NCI-H187 (cell line): ENCODE measurements around the gene ROPN1.
"Not testable (repeated sequence)": the region's sequence is repeated elsewhere in the genome, so short reads cannot be mapped to it uniquely, and the experiment has no call there.

Experiments
- DNase-seq, 2 experiments: peaks; one replicate each; lab custom pipeline; 2025; lab: John Stamatoyannopoulos, UW

Gene ROPN1

GRCh38 chr3:123993818-123994217, 1.9 kb upstream of the ROPN1 start:
- DNase-seq: peak; percentile 42 to 65

DNA sequence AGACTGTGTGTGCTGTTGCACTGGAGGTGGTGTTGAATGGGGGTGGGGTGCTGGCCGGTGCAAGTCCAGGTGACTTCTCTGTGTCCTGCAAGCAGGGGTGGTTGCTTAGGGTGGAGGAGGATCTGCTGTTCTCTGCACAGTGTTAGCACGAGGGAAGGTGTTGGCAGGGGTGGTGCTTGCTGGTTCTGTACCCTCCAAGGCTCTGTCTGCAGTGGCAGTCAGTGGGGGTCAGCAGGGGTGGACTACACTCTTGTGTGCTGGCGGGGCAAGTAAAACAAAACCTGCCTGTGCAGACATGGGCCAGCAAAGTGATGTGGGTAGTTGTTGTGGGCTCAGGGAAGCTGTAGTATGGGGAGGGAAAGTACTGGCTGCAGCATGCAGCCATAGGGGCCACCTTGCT, 5.5 kb downstream of the ROPN1 start:
- DNase-seq: no peak

- no peak for DNase-seq
Measured at GRCh38 chr3:123984957-123985356, 7.0 kb downstream of the ROPN1 start.

GRCh38 chr3:123984350-123984749, 7.6 kb downstream of the ROPN1 start:
- DNase-seq: no peak

GRCh38 chr3:123981317-123981716, 10.6 kb downstream of the ROPN1 start:
- not testable (repeated sequence) for DNase-seq

- DNase-seq: no peak
Measured at GRCh38 chr3:123980539-123980938, 11.4 kb downstream of the ROPN1 start.

- not testable (repeated sequence) for DNase-seq
Measured at GRCh38 chr3:123979525-123980501, 12.1 kb downstream of the ROPN1 start.

DNA sequence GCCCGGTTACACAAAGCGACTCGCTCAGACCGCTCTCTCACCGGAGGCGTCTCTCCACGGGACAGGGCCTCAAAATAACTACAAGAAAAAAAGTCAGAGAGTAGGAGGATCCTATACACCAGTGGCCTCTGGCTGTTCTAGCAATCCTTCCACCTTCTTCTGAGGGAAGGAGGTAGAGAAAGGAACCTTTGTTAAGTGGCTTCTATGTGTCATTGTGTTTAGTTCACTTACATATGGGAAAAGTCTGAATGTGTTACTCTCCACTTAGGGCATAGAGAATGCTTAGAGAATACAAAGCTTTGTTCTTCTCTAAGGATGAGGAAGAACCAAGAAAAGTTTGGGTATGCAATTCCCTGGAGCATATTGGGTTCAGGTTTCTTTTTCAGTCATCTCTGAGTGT, 15.0 kb downstream of the ROPN1 start:
- DNase-seq: not testable (repeated sequence)

GRCh38 chr3:123976181-123976898, 15.6 kb downstream of the ROPN1 start:
- DNase-seq: not testable (repeated sequence)

DNA sequence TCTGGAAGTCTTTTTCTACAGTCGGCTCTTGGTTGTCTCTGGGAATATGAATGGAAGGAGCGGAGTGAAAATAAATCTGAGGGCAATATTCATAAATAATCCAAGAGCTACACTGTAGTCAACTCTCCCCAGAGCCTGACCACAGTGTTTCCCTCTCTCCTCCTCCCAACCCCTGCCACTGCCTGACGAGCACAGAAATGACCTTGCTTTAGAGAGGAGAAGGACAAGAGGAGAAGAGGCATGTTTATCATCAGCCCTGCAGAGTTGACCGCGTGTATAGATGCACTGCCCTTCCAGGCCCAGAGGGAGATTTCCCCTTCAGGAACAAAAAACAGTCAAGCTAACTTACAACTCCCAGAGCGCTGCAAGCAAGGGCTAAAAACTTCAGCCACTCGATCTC, 16.9 kb downstream of the ROPN1 start:
- not testable (repeated sequence) for DNase-seq

DNA sequence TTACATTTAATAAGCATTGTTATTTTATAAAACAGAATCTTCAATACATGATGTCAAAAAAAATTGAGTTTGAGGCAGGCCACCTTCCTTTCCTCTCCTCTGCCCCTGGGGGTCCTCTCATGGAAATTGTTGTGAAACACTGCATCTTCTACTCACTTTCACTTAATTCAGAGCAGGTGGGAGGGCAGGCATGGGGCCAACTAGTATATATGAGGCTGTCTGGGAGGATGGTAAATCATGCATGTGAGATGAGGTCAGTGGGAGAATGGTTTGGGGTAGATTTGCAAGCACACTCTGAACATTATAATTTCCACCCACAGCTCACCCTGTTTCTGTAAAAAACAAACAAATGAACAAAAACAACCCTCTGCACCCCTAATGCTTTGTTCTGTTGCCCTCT, 20.5 kb downstream of the ROPN1 start:
- DNase-seq: no peak

DNA sequence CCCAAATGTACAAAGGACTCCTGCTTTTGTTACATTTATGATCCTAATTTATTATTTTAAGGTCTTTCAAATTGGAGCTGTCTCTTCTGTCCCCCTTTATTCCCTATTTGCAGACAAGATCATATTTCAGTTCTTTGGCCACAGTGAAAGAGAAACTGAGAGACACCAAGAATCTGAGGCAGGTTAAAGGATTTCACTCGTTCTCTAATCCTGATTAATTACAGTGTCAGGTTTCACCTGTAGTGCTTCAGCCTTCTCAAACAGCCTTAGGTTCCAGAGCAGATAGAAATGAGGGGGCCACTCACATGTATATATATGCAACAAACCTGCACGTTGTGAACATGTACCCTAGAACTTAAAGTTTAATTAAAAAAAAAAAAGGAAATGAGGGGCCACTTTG, 24.7 kb downstream of the ROPN1 start:
- DNase-seq: not testable (repeated sequence)

DNA sequence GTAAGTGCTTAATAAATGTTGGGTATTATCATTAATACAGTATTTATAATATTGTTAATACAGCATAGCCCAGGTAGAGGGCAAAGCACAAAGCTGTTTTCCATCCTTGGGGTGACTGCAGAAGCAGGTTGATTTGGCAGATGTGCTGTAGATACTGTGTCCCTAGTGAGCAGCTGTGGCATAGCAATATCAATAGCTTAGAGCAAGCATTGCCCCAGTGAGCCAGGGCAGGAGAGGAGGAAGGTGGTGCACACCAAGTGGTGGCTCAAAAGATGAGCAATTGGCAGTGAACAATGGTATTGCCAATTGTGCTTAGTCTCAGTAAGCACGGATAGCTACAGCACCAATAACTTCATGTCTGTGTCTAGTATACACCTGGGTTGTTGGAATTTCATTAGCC, 25.1 kb downstream of the ROPN1 start:
- not testable (repeated sequence) for DNase-seq

GRCh38 chr3:123964793-123965192, 27.1 kb downstream of the ROPN1 start:
- not testable (repeated sequence) for DNase-seq

DNA sequence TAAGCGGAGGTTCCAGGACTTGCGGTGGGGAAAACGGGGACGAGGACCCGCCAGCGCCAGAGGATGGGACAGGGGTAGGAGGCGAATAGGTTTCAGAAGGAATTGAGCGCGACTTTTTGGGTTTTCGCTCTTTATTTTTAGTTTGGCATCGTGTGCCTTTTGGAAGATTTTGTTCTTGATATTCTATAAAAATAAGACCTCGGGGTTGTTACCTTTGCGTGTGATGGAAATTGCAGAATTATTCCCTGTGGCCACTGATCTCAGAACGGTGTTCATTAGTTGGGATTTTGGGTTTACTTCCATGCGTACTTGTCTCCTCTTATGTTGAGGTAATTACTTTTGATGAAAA, 30.4 kb downstream of the ROPN1 start:
- no peak for DNase-seq

DNA sequence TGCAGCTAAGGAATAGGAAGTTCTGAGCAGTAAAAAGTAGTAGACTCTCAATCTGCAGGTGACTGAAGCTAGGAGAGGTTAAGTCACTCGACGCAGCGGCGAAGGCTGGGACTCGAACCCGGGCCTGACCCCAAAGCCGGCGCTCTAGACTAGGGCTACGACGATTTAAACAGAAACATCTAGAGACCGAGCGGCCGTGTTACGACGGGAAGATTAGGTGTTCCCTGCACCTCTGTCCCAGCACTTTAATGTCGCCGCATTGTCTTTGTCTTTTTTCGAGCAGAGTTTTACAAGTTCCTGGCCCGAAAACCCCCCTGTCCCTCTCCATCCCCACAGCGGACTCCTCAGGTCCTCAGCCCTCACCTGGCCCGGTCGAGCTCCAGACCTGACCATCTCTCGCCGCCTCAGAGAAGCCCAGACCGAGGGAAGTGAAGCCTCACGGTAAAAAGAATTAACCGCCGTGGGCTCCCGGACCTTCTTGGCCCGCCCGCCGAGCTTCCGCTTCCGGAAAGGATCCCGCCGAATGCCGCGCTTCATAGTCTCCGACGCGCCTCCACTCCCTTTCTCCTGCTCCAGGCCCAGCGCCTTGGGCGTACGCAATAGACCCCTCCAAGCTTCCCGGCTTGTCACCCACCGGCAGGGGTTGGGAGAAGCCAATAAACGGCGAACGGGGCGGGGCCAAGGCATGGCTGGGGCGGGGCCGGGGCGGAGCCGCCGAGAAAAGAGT, 31.0 kb downstream of the ROPN1 start, which contains the start of gene CCDC14:
CCDC14 (minus strand) TSS at position 449 of the 727 bp plus-strand sequence; CDS start at position 393, 56 bp downstream.
- peak; percentile 75 to 92 for DNase-seq

GRCh38 chr3:123953735-123954134, 38.2 kb downstream of the ROPN1 start:
- no peak for DNase-seq

DNA sequence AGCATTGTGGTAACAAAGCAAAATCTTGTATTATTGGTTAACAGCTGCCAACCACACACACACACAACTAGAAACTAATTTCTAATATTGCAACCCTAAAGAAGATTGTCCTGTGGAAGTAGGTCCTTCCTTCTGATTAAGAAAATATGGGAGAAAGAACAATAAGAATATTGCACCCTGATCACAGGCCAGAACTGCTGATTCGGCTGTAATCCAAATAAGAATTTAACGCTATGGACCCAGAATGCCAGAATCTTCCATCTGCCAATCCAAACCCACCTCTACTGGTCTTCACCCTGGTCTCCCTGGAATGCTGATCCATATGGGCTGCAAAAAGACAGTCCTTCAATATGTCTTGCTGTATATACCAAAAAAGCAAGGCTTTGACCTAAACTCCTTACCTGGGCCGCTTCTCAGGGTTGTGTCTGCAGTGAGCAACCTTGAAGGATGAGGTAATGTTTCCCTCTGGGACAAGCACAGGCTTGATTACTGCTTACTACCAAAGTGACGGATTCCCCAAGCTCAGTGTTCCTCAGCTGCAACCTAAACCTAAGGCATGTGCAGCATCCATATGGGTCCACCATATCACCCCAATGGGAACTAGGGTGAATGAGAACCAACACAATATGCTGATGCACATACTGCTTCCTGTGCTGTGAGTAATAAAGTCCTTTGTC, 38.9 kb downstream of the ROPN1 start:
- DNase-seq: no peak

GRCh38 chr3:123951522-123952447, 40.1 kb downstream of the ROPN1 start:
- no peak for DNase-seq

DNA sequence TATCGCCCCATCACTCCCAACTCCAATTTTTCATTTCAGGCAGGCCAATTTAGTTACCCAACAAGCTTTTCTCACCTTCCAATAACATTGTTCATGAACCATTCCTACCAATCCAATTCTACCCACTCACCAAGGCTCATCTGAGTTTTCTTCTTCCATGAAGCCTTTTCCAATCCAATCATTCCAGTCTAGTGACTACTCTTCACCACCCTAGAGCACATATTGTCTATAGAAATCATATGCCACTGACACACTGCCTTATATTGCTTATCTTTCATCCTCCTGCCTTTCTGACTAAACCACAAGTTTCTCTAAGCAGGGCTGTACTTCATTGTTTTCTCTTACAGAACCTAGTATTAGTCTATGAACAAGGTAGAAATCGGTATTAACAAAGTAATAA, 42.3 kb downstream of the ROPN1 start:
- no peak for DNase-seq

GRCh38 chr3:123948449-123948848, 43.5 kb downstream of the ROPN1 start:
- no peak for DNase-seq
